GM19372 (cell line): ENCODE data around the gene TMEM109.

Source experiments
- ATAC-seq: cut with Tn5 transposase; IDR thresholded peaks from one replicate; pipeline ENCODE4 v1.9.1; 2021; ENCODE audit warnings: mild to moderate bottlenecking, low read depth, moderate library complexity; ENCODE audit not compliant: unreplicated experiment

The TMEM109 gene

DNA sequence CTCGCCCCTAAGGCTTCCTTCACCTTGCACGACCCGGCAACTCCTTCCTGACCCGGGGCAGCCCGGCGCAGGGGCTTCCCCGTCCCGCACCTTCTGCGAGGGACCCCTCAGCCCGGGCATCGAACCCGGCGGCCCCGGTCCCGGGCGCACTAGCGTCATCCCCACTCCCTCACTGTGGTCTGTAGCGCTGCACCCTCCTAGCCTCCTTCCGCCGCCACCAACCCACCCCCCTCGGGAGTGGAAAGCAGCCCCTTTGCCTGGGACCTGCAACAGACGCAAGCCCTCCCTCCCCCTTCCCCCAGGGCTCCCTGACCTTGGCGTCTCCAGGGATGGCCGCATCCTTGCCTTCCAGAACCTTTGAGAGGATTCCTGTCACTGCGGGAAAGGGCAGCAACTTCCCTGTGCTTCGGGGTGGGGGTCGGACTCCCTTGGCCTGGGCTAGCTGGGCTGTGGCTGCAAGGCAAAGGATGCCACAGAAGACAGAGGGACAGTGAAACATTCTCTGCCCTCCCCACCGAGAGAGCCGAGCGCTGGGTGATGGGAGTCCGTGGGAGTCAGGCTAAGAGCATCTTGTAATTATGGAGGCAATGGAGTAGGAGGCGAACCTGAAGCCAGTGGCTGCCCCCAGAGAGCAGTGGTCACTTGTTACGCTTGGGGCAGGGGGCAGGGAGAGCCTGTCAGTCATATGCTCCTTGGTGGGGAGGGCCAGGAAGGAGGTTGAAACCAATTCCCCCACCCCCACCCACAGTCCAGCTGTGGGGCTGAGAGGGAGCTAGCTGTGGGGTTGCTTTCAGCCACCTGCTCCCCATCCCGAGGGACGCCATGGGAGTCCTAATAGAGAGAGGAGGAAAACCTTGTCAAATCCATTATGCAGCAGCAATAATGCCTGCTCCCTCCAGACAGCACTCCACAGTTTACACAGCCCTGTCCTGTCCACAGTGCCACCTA, 11.2 kb downstream of the TMEM109 start:
- no peak for ATAC-seq

- no peak for ATAC-seq
These were observed 11.9 kb downstream of the TMEM109 start for GRCh38 chr11:60925868-60926267.

DNA sequence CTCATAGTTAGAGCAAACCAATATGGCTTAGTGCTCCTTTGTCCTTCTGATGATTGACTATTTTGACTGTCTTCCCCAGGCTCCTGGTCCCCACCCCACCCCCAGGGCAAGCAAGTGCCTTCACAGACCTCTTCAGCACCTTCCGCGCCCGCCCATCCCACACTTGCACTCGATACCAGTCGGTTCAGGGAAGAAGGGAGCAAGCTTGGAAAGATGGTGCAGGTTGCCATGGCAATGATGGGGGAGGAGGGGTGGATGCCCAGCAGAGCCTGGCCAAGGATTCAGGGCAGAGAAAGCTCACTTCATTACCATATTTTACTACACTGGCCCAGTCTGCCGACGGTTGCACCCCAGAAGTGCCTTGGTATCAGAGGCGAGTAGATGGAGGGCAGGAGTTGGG, 12.5 kb downstream of the TMEM109 start:
- ATAC-seq: no peak

DNA sequence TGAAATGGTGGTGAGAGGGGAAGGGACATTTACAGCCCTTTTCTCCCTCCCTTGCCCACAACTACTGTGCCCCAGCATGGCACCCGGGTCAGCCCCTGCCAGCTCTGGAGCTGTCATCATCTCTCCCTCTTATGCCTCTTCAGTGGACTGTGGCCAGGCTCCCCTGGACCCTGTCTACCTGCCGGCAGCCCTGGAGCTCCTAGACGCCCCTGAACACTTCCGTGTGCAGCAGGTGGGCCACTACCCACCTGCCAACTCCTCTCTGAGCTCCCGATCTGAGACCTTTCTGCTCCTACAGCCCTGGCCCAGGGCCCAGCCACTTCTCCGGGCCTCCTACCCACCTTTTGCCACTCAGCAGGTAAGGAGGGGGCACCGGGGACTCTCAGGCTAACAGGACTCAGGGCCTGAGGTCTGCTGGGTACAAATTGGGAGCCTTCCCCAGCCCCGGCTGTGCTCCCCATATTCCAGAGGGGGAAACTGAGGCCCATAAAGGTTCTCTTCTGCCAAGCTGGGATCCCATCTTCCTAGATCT, 13.2 kb downstream of the TMEM109 start:
- ATAC-seq: no peak

- ATAC-seq: no peak
These were observed 13.6 kb downstream of the TMEM109 start for GRCh38 chr11:60927600-60927999.

- no peak for ATAC-seq
These were observed 14.6 kb downstream of the TMEM109 start for GRCh38 chr11:60928563-60929001.

DNA sequence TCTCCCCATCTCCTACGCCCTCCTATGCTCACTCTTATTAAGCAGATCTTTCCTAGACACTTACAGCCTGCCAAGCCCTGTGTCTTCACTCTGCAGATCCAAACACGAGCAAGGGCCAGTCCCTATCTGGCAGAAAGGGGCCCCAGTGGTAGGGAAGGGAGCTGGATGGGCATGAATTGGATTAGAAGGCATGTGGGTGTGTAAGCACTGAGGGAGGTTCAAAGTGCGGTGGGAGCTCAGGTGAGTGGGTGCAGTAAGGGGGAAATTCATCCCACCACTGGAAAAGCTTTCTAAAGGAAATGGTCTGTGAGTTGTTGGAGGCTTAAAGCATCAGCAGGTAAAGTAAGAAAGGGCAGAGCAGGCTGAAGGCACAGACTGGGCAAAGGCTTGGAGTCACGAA, 15.8 kb downstream of the TMEM109 start:
- ATAC-seq: no peak

DNA sequence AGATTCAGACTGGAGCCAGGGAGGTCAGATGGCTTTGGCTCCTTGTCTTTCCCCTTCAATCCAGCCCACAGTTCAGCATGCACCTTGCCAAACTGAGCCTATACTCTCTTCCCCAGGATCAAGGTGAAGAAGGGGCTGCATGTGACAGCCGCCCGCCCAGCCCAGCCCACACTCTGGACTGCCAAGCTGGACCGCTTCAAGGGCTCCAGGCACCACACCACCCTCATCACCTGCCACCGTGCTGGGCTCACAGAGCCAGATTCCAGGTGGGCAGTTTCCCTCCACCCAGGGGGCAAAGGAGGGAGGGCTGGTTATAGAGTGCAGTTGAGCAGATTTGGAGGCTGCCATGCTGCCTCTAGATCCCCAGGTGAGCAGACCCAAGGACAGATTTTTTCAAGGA, 16.4 kb downstream of the TMEM109 start:
- ATAC-seq: no peak

DNA sequence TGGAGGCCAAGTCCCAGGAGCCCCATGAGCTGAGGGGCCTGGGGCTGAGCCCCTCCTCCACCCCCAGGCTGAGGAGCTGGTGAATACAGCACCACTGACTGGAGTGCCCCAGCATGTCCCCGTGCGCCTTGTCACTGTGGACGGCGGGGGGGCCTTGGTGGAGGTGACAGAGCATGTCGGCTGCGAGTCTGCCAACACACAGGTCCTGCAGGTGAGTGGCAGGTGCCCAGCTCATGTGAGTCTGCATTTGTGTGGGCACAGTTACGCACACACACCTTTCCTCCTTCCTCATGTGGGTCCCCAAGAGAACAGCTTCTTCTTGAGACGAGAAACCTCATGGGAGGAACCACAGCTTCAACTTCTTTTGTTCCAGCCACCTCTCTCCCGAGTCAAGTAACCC, 18.0 kb downstream of the TMEM109 start:
- no peak for ATAC-seq

GRCh38 chr11:60932605-60933356, 18.8 kb downstream of the TMEM109 start:
- ATAC-seq: no peak

DNA sequence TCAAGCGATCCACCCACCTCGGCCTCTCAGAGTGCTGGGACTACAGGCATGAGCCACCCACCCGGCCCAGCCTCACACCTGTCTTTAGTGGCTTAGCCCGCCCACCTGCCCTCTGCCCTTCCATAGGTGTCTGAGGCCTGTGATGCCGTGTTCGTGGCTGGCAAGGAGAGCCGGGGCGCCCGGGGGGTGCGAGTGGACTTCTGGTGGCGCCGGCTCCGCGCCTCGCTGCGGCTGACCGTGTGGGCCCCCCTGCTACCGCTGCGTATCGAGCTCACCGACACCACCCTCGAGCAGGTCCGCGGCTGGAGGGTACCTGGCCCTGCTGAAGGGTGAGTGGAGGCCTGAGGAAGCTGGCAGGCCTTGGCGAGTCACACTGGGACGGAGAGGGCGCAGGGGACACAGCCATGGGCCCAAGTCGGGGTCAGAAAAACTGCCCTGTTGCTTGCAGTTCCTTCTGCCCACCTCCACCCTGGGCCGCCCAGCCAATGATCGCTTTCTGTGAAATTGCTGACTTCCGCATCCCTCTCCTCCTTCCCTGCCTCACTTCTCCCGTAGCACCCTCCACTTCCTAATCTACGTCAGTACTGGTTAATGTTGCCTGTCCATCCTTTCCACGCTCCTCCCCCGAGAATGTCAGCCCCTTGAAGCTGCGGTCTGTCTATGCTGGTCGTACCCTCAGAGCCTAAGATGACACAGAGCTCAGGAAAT, 19.6 kb downstream of the TMEM109 start:
- no peak for ATAC-seq

DNA sequence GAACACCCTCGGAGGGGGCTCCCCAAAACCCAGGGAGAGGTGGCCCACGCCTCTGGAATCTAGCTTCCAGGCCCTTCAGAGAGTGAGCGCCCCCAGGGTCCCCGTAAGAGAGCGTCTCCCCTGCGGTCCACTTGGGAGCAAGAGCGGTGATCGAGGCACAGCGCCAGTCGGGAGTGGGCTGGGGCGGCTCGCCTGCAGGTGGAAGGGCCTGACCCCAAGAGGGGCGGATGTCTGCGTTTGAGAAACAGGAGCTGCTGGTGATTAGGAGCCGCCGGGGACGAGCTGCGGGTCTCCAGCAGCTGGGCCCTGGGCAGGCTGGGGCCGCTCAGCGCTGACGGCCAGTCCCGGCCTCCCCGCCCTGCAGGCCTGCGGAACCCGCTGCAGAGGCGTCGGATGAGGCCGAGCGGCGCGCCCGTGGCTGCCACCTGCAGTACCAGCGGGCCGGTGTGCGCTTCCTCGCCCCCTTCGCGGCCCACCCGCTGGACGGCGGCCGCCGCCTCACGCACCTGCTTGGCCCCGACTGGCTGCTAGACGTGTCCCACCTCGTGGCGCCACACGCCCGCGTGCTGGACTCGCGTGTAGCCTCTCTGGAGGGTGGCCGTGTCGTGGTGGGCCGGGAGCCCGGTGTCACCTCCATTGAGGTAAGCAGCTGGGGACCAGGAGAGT, 20.3 kb downstream of the TMEM109 start:
- no peak for ATAC-seq

DNA sequence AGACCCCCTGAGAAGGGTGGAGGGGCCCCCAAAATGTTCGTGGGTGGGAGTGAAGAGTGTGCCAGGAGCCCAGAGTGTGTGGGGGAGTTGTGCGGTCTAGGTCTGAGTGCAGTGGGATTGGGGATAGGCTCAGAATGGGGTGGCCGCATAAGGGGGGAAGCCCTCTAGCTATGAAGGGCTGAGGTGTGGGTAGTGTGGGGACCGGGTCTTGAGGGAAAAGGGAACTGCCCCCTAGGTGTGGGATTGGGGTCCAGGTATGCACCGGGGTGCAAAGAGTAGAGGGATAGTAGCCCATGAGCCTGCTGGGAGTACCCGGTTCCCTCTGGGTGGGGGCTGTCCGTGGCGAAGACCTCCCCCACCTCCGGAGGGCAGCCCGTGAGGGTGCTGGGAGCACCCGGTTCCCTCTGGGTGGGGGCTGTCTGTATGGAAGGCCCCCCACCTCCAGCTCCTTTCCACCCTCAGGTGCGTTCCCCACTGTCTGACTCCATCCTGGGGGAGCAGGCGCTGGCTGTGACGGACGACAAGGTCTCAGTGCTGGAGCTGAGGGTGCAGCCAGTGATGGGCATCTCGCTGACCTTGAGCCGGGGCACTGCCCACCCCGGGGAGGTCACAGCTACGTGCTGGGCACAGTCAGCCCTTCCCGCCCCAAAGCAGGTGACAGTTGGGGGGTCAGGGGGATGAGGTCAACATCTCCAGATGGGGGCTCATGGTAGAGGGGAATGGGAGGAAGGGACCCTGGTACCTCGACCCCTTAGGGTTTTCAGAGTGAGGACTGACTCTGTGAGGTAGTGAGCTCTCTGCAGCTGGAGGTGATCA, 21.0 kb downstream of the TMEM109 start:
- ATAC-seq: no peak

DNA sequence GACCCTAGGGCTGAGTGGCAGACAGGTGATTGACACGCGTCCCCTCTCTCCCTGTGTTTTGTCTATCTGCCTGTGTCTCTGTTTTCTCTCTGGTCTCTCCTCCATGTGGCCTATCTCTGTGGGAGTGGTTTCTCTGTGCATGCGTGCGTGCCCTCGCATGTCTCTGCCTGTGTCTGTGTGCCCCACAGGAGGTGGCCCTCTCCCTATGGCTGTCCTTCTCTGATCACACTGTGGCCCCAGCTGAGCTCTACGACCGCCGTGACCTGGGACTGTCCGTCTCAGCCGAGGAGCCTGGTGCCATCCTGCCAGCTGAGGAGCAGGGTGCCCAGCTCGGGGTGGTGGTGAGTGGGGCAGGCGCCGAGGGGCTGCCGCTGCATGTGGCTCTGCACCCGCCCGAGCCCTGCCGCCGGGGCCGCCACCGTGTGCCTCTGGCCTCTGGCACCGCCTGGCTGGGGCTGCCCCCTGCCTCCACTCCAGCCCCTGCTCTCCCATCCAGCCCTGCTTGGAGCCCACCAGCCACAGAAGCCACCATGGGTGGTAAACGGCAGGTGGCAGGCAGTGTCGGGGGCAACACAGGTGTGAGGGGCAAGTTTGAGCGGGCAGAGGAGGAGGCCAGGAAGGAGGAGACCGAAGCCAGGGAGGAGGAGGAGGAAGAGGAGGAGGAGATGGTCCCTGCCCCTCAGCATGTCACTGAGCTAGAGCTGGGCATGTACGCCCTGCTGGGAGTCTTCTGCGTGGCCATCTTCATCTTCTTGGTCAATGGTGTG, 21.9 kb downstream of the TMEM109 start:
- no peak for ATAC-seq

DNA sequence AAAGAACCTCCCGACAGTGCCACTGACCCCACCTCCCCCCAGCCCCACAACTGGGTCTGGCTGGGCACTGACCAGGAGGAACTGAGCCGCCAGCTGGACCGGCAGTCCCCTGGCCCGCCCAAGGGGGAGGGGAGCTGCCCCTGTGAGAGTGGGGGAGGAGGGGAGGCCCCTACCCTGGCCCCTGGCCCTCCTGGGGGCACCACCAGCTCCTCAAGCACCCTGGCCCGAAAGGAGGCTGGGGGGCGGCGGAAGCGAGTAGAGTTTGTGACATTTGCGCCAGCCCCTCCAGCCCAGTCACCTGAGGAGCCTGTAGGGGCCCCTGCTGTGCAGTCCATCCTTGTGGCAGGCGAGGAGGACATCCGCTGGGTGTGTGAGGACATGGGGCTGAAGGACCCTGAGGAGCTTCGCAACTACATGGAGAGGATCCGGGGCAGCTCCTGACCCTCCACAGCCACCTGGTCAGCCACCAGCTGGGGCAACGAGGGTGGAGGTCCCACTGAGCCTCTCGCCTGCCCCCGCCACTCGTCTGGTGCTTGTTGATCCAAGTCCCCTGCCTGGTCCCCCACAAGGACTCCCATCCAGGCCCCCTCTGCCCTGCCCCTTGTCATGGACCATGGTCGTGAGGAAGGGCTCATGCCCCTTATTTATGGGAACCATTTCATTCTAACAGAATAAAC, 22.6 kb downstream of the TMEM109 start:
- ATAC-seq: no peak

DNA sequence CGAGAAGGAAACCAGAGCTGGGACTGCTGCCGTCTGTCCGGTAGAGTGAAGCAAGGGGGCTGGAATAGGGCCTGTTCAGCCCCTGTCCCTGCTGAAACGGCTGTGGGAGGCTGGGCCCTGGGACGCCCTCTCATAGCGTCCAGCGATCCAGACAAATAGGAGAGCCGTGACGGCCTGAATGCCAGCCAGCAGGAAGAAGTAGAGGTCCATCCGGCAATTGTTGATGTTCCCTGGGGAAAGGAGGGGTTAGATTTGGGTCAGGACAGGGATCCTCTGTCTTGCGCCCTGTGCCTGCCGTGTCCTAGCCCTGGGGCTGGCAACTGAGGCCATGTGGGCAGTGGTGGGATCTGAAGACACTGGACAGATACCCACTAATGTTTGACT, 23.2 kb downstream of the TMEM109 start:
- no peak for ATAC-seq

DNA sequence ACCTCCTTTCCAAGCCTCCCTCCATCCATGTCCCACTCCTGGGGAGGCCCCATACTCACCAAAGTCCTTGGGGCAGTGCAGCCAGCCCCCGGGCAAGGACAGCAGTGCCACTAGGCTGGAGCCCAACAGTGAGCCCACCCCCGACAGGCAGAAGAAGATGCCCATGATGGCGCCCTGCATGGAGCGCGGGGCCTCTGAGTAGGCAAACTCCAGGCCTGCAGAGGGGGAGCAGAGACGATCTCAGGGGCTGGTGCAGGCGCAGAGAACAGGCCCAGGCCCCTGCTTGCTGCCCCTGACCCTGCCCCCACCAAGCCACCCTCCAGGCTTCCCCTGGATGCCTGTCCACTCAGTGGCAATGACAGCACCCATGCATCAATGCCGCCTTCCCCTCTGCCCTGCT, 23.9 kb downstream of the TMEM109 start:
- no peak for ATAC-seq

DNA sequence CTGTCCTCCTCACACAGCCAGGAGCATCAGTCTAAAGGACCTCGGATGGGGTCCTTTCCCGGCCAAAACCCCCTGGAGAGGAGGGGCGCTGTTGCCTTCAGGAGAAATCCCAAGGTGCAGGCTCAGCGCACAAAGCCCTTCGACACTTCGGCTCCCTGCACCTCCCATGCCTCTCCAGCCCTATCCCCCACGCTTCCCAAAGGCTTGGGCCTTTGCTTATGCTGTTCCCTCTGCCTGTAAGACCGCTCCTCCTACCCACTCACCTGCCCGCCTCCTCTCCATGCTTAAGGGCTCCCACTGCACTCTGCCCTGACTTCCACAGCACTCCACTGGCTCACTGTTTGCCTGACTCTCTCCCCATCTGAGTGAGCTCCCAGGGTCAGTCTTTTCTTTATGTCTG, 24.5 kb downstream of the TMEM109 start:
- no peak for ATAC-seq
